NCI-H2107 (cell line): ENCODE results near the gene XAGE1B.
"Not testable (repeated sequence)": the region's sequence is repeated elsewhere in the genome, so short reads cannot be mapped to it uniquely, and the experiment has no call there.

Experiments
- DNase-seq: peaks from one replicate; lab custom pipeline; 2025; lab: John Stamatoyannopoulos, UW

Gene XAGE1B

GRCh38 chrX:52516987-52517325 lies at the start of gene XAGE1B:
Gene XAGE1B (minus strand): TSS chrX:52517063. CDS start chrX:52515527, 1,536 bp downstream.
- DNase-seq = not testable (repeated sequence)

GRCh38 chrX:52563105-52563504 lies 46.2 kb upstream of the XAGE1B start:
- DNase-seq = no peak

GRCh38 chrX:52558140-52558539 lies 41.3 kb upstream of the XAGE1B start:
- DNase-seq = no peak

GRCh38 chrX:52556741-52557140 lies 39.9 kb upstream of the XAGE1B start:
- no peak for DNase-seq

GRCh38 chrX:52553995-52554642 lies 37.3 kb upstream of the XAGE1B start:
- DNase-seq = no peak

GRCh38 chrX:52548769-52549168 lies 31.9 kb upstream of the XAGE1B start:
- not testable (repeated sequence) for DNase-seq

- no peak for DNase-seq
Observed at GRCh38 chrX:52544147-52544840, 27.4 kb upstream of the XAGE1B start.

GRCh38 chrX:52542311-52542710 lies 25.4 kb upstream of the XAGE1B start:
- no peak for DNase-seq

GRCh38 chrX:52541051-52541450 lies 24.2 kb upstream of the XAGE1B start:
- not testable (repeated sequence) for DNase-seq

- not testable (repeated sequence) for DNase-seq
Observed at GRCh38 chrX:52516110-52516986, 515 bp downstream of the XAGE1B start.

GRCh38 chrX:52511126-52511525 lies 5.7 kb downstream of the XAGE1B start:
- not testable (repeated sequence) for DNase-seq

- DNase-seq = no peak
Observed at GRCh38 chrX:52509916-52510315, 6.9 kb downstream of the XAGE1B start.

GRCh38 chrX:52507331-52507730 lies 9.5 kb downstream of the XAGE1B start:
- DNase-seq = no peak

GRCh38 chrX:52504551-52504950 lies 12.3 kb downstream of the XAGE1B start:
- DNase-seq = no peak

GRCh38 chrX:52501362-52501761 lies 15.5 kb downstream of the XAGE1B start:
- not testable (repeated sequence) for DNase-seq

- DNase-seq = not testable (repeated sequence)
Observed at GRCh38 chrX:52496419-52496772, 20.5 kb downstream of the XAGE1B start.

- DNase-seq = not testable (repeated sequence)
Observed at GRCh38 chrX:52495545-52496418, 21.1 kb downstream of the XAGE1B start, which contains the start of gene XAGE1A. Gene XAGE1A (plus strand): TSS chrX:52495808. CDS start chrX:52497362, 1,554 bp downstream.

GRCh38 chrX:52471301-52471700 lies 45.6 kb downstream of the XAGE1B start:
- DNase-seq = not testable (repeated sequence)
